WTC11 (cell line): ENCODE data around the gene C14orf132. TPM values are rescaled to one million over a fixed set of nuclear protein-coding genes. Genes with fewer than 3 reads are reported as not detected.

Source experiments
- ATAC-seq: fragments of 200-7000 bp; cut with Tn5 transposase; 2 replicates; pipeline ENCODE4 v1.10.0; 2021; ENCODE audit warnings: mild to moderate bottlenecking, moderate library complexity
- CTCF ChIA-PET: fragments of 300-600 bp; sonication (Branson Sonifier 250); formaldehyde crosslinking; loops from one replicate; lab custom pipeline; 2021; ENCODE audit warnings: antibody characterized with exemption; lab: Charles Lee
- POLR2A ChIA-PET: fragments of 350-600 bp; sonication (Branson Sonifier 250); formaldehyde crosslinking; loops from one replicate; lab custom pipeline; 2021; ENCODE audit warnings: antibody characterized with exemption; lab: Charles Lee
- DNase-seq: peaks from one replicate; pipeline ENCODE4 v3.0.0; 2021; ENCODE audit warnings: low spot score
- H3K27ac Mint-ChIP-seq: 2 replicates; pipeline ENCODE4 v1.8.0; 2021; ENCODE audit warnings: mixed read lengths
- H3K27me3 Mint-ChIP-seq: 2 replicates; pipeline ENCODE4 v1.8.0; 2021; ENCODE audit warnings: low read depth, mild to moderate bottlenecking, moderate library complexity, mixed read lengths
- H3K36me3 Mint-ChIP-seq: 2 replicates; pipeline ENCODE4 v1.8.0; 2021; ENCODE audit warnings: mixed read lengths
- H3K4me1 Mint-ChIP-seq: 2 replicates; pipeline ENCODE4 v1.8.0; 2022; ENCODE audit warnings: mixed read lengths
- H3K4me3 Mint-ChIP-seq: 2 replicates; pipeline ENCODE4 v1.8.0; 2021; ENCODE audit warnings: mild to moderate bottlenecking, moderate library complexity, mixed read lengths
- H3K9me3 Mint-ChIP-seq: 2 replicates; pipeline ENCODE4 v1.8.0; 2021; ENCODE audit warnings: mixed read lengths
- AFF4 ChIP-seq: sonication (generic); formaldehyde crosslinking; IDR thresholded peaks from 2 replicates; pipeline ENCODE4 v1.8.1; 2023; ENCODE audit warnings: mild to moderate bottlenecking, missing genetic modification reagents, borderline replicate concordance
- ATF2 ChIP-seq: sonication (generic); formaldehyde crosslinking; IDR thresholded peaks from 2 replicates; pipeline ENCODE4 v1.8.1; 2022; ENCODE audit warnings: low read depth, missing genetic modification reagents, borderline replicate concordance
- CBFB ChIP-seq: sonication (generic); formaldehyde crosslinking; IDR thresholded peaks from 2 replicates; pipeline ENCODE4 v1.8.1; 2022; ENCODE audit warnings: mild to moderate bottlenecking, low read depth, missing genetic modification reagents
- CREB1 ChIP-seq: sonication (generic); formaldehyde crosslinking; IDR thresholded peaks from 2 replicates; pipeline ENCODE4 v1.8.0; 2023; ENCODE audit warnings: mild to moderate bottlenecking, missing genetic modification reagents
- CREM ChIP-seq: sonication (generic); formaldehyde crosslinking; IDR thresholded peaks from 2 replicates; pipeline ENCODE4 v1.8.1; 2022; ENCODE audit warnings: mild to moderate bottlenecking, missing genetic modification reagents, moderate library complexity
- ELF4 ChIP-seq: sonication (generic); formaldehyde crosslinking; IDR thresholded peaks from 2 replicates; pipeline ENCODE4 v1.8.1; 2022; ENCODE audit warnings: low read depth, mild to moderate bottlenecking, moderate library complexity, missing genetic modification reagents
- ERG ChIP-seq: fragments of 250-450 bp; sonication (Bioruptor Pico); IDR thresholded peaks from 2 replicates; pipeline ENCODE4 v1.8.0; 2021; ENCODE audit warnings: mild to moderate bottlenecking
- FOXJ3 ChIP-seq: sonication (generic); formaldehyde crosslinking; IDR thresholded peaks from 2 replicates; pipeline ENCODE4 v1.9.0; 2021; ENCODE audit warnings: missing genetic modification reagents, mild to moderate bottlenecking, borderline replicate concordance
- FOXP4 ChIP-seq: sonication (generic); formaldehyde crosslinking; IDR thresholded peaks from 2 replicates; pipeline ENCODE4 v1.8.0; 2022; ENCODE audit warnings: mild to moderate bottlenecking, missing genetic modification reagents
- GABPB1 ChIP-seq: sonication (generic); formaldehyde crosslinking; IDR thresholded peaks from 2 replicates; pipeline ENCODE4 v1.8.1; 2023; ENCODE audit warnings: mild to moderate bottlenecking, missing genetic modification reagents
- GTF2I ChIP-seq: fragments of 250-450 bp; sonication (Bioruptor Pico); conservative IDR thresholded peaks from 2 replicates; pipeline ENCODE4 v1.4.0; 2021; ENCODE audit warnings: mild to moderate bottlenecking
- HMGA2 ChIP-seq: fragments of 250-450 bp; sonication (Bioruptor Pico); IDR thresholded peaks from 2 replicates; pipeline ENCODE4 v1.4.0; 2021; ENCODE audit warnings: mild to moderate bottlenecking, moderate library complexity
- IRF1 ChIP-seq: sonication (generic); formaldehyde crosslinking; IDR thresholded peaks from 2 replicates; pipeline ENCODE4 v1.8.0; 2023; ENCODE audit warnings: missing genetic modification reagents
- KAT7 ChIP-seq: sonication (generic); formaldehyde crosslinking; IDR thresholded peaks from 2 replicates; pipeline ENCODE4 v1.8.1; 2023; ENCODE audit warnings: missing genetic modification reagents, mild to moderate bottlenecking, borderline replicate concordance
- MYBL2 ChIP-seq: sonication (generic); formaldehyde crosslinking; IDR thresholded peaks from 2 replicates; pipeline ENCODE4 v1.8.1; 2023; ENCODE audit warnings: mild to moderate bottlenecking, moderate library complexity, missing genetic modification reagents
- NFE2L1 ChIP-seq: sonication (generic); formaldehyde crosslinking; IDR thresholded peaks from 2 replicates; pipeline ENCODE4 v1.8.1; 2023; ENCODE audit warnings: missing genetic modification reagents
- NR2C2 ChIP-seq: sonication (generic); formaldehyde crosslinking; IDR thresholded peaks from 2 replicates; pipeline ENCODE4 v1.8.0; 2022; ENCODE audit warnings: mild to moderate bottlenecking, missing genetic modification reagents
- RORB ChIP-seq: fragments of 250-450 bp; sonication (Bioruptor Pico); IDR thresholded peaks from 2 replicates; pipeline ENCODE4 v1.9.0; 2021; ENCODE audit warnings: mild to moderate bottlenecking
- SMAD3 ChIP-seq: sonication (generic); formaldehyde crosslinking; IDR thresholded peaks from 2 replicates; pipeline ENCODE4 v1.8.0; 2022; ENCODE audit warnings: missing genetic modification reagents, mild to moderate bottlenecking, borderline replicate concordance
- SMAD4 ChIP-seq: sonication (generic); formaldehyde crosslinking; IDR thresholded peaks from 2 replicates; pipeline ENCODE4 v1.8.0; 2022; ENCODE audit warnings: mild to moderate bottlenecking, missing genetic modification reagents
- TCF7 ChIP-seq: sonication (generic); formaldehyde crosslinking; IDR thresholded peaks from 2 replicates; pipeline ENCODE4 v1.8.0; 2022; ENCODE audit warnings: mild to moderate bottlenecking, low read depth, missing genetic modification reagents, moderate library complexity
- TEAD1 ChIP-seq: sonication (generic); formaldehyde crosslinking; IDR thresholded peaks from 2 replicates; pipeline ENCODE4 v1.8.0; 2022; ENCODE audit warnings: mild to moderate bottlenecking, missing genetic modification reagents
- ZNF121 ChIP-seq: sonication (generic); formaldehyde crosslinking; IDR thresholded peaks from 2 replicates; pipeline ENCODE4 v1.8.0; 2023; ENCODE audit warnings: missing genetic modification reagents
- ZNF317 ChIP-seq: sonication (generic); formaldehyde crosslinking; IDR thresholded peaks from 2 replicates; pipeline ENCODE4 v1.8.1; 2023; ENCODE audit warnings: low read depth, mild to moderate bottlenecking, moderate library complexity, missing genetic modification reagents, borderline replicate concordance
- ZNF423 ChIP-seq: fragments of 250-450 bp; sonication (Bioruptor Pico); IDR thresholded peaks from 2 replicates; pipeline ENCODE4 v2.1.2; 2022; ENCODE audit warnings: mild to moderate bottlenecking, moderate library complexity
- total RNA-seq: library from RNA; stranded (reverse); gene quantifications from 3 replicates; pipeline ENCODE4 v1.2.3, GENCODE V29; 2021

C14orf132 gene
- total RNA-seq, 1 experiment from 2014 or later = 14.1 TPM

GRCh38 chr14:96040828-96041371 lies 1.7 kb downstream of the C14orf132 start:
- Mint-ChIP-seq H3K27me3 (peaks cover 49% of the 10 kb centered on the region), H3K4me1 (peaks cover 26% of the 10 kb centered on the region), H3K9me3 (no peaks in the 10 kb centered on the region), H3K4me3 (peak overlapping the region; percentile 81), H3K27ac (no peak overlapping the region), H3K36me3 (peaks cover 7% of the 10 kb centered on the region; the same call in 1 of the 2 replicates)
- ATAC-seq (no peak), DNase-seq (no peak)
- ChIA-PET CTCF (interaction anchor here (1.4 to 2.7 kb wide), 2 partner anchors 10 to 58 kb away, joined by 6 to 14 read pairs; no protein-coding TSS in a partner anchor), POLR2A (no interaction called here)
- TF ChIP-seq ELF4 (CRISPR knock-in tag) (no peak), GTF2I (CRISPR knock-in tag) (no peak), CREM (CRISPR knock-in tag) (no peak), TEAD1 (CRISPR knock-in tag) (no peak), RORB (no peak), NR2C2 (CRISPR knock-in tag) (no peak), KAT7 (CRISPR knock-in tag) (no peak)

GRCh38 chr14:96042248-96042930 lies 3.2 kb downstream of the C14orf132 start:
- no peaks in the 10 kb centered on the region for H3K9me3 Mint-ChIP-seq
- no peak for DNase-seq
- ChIA-PET POLR2A (no interaction called here), CTCF (interaction anchor here (1.4 kb wide), 1 partner anchor 9 kb away, joined by 6 read pairs; no protein-coding TSS in a partner anchor)
- no peak overlapping the region for H3K4me3 Mint-ChIP-seq
- ATAC-seq = no peak
- H3K4me1 Mint-ChIP-seq = peaks cover 32% of the 10 kb centered on the region
- H3K27me3 Mint-ChIP-seq = peaks cover 37% of the 10 kb centered on the region
- H3K27ac Mint-ChIP-seq = no peak overlapping the region
- no peak for TF ChIP-seq CREB1 (CRISPR knock-in tag)
- TF ChIP-seq ZNF317 = no peak
- no peak for TF ChIP-seq ZNF121 (CRISPR knock-in tag)
- TF ChIP-seq SMAD3 (CRISPR knock-in tag) = no peak
- no peak for TF ChIP-seq FOXJ3 (CRISPR knock-in tag)
- TF ChIP-seq ZNF423 (CRISPR knock-in tag) = no peak
- TF ChIP-seq ERG = no peak
- no peak for TF ChIP-seq GABPB1 (CRISPR knock-in tag)
- TF ChIP-seq CBFB = no peak
- no peak for TF ChIP-seq ATF2
- TF ChIP-seq MYBL2 (CRISPR knock-in tag) = no peak
- TF ChIP-seq RORB = no peak
- no peak for TF ChIP-seq HMGA2 (CRISPR knock-in tag)
- TF ChIP-seq AFF4 = no peak
- no peak for TF ChIP-seq IRF1
- TF ChIP-seq TCF7 (CRISPR knock-in tag) = no peak
- no peak for TF ChIP-seq FOXP4 (CRISPR knock-in tag)
- TF ChIP-seq SMAD4 = no peak
- TF ChIP-seq NFE2L1 (CRISPR knock-in tag) = no peak
- peaks cover 7% of the 10 kb centered on the region; the same call in 1 of the 2 replicates for H3K36me3 Mint-ChIP-seq
